Glomerular visceral epithelial cell (primary cell): Measurements from ENCODE around the gene PAXIP1.

Experiments used
- DNase-seq: peaks from one replicate; pipeline ENCODE4 v3.0.0-alpha.2; 2016; ENCODE audit errors: extremely low spot score

Gene PAXIP1

GRCh38 chr7:154994996-154995395 is 7.9 kb downstream of the PAXIP1 start:
- DNase-seq, result no peak

DNA sequence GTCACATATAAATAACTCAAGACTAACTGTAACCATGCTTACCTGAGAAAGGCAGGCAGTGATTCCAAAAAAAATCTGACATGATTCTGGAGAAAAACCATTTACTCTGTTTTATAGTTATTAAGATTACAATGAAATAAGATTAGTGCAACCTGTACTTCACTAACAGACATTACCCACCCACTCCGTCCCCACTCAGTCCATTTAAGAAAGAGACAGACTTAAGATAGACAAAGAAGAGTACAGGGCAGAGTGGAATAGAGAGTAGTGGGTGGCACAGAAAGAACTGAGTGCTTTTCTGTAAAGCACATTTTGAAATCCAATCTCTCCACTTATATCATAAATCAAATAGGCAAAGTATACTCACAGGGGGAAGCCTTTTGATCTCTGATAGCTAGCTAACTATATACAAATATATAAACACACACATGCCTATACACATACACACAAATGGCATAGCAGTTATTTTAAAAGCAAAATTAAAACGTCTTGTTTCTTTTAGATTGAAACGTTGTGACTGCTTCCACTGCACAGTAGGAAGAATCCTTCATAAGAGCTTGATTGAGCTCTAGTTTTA is 11.9 kb downstream of the PAXIP1 start:
- DNase-seq, result no peak

- DNase-seq, result no peak
Observed at GRCh38 chr7:154987571-154987970, 15.4 kb downstream of the PAXIP1 start.

- DNase-seq, result no peak
Observed at GRCh38 chr7:154986200-154986945, 16.6 kb downstream of the PAXIP1 start.

DNA sequence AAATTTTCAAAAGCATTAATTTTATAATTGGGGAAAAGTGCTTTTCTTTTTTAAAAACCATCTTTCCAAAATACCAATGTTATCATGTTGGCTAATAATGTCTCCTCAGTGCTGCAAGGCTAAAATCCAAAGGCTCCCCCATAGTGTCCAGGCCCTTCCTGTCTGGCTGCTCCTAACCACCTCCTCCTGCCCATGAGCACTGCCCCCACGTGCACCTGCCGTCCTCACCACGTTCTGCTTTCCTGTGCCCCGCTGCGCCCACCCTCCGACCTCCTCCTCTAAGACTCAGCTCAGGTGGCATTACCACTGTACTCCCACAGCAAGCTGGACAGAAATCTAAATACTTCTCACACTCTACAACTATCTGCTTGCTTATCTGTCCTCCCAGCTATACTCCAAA is 17.7 kb downstream of the PAXIP1 start:
- no peak for DNase-seq

DNA sequence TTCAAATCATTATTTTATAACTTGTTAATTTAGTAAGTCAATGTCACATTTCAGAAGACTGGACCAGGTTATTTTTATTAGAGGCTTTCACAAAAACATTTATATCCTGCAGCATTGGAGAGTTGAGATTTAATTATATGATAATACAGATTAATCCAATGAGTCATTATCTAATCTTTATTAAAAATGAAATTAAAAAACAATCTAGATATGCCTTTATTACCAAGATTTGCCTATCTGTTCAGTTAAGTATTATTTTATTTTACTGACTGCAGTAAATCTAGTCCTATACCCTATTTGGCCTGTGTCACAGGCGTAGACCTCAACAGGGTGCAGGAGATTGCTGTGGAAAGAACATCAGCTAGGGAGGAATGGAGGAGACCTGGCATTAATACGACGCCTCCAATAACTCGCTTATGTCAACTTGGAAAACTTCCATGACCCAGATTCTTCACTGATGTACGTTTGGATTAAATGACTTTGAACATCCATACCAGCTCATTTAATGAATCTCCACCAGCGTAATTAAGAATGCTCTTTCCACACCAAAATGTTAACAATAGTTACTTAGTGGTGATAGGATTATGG is 18.2 kb downstream of the PAXIP1 start:
- DNase-seq, result no peak

DNA sequence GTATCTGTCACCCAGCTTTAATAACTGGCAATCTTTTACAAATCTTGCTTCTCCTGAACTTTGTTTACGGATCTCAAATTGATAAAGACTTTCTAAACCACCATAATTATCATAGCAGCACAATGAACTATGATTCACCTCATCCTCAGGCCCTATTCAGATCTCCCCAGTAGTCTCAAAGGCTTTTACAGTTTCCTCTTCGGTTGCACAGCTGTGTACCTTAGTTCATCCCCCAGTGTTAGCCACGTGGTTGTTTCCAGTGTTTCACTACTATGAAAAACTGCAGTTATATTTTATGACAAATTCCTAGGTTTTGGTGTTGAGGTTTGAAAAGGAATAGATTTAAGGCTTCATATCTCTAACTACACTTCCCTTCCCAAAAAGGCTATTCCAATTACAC is 24.9 kb downstream of the PAXIP1 start:
- DNase-seq, result no peak

GRCh38 chr7:154977250-154977649 is 25.7 kb downstream of the PAXIP1 start:
- no peak for DNase-seq

- DNase-seq, result no peak
Observed at GRCh38 chr7:154976844-154977243, 26.1 kb downstream of the PAXIP1 start.

- no peak for DNase-seq
Observed at GRCh38 chr7:154975984-154976383, 26.9 kb downstream of the PAXIP1 start.

DNA sequence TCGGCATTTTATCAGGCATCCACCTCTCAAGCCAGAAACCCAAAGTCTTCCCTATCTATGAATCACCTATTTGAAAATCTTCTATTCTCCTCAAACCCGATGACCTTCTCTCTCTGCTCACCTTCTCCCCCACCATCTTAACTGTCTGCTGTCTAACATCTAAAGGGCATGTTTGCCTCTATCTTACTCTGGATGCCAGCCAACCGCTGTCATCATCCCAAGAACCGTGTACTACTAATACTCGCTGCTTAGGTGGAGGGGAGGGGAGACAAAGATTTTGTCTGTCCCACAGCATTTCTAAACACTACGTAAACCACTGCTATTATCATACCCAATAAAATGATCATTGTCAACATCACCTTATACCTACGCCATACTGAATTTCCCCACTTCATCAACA is 29.5 kb downstream of the PAXIP1 start:
- DNase-seq, result no peak

DNA sequence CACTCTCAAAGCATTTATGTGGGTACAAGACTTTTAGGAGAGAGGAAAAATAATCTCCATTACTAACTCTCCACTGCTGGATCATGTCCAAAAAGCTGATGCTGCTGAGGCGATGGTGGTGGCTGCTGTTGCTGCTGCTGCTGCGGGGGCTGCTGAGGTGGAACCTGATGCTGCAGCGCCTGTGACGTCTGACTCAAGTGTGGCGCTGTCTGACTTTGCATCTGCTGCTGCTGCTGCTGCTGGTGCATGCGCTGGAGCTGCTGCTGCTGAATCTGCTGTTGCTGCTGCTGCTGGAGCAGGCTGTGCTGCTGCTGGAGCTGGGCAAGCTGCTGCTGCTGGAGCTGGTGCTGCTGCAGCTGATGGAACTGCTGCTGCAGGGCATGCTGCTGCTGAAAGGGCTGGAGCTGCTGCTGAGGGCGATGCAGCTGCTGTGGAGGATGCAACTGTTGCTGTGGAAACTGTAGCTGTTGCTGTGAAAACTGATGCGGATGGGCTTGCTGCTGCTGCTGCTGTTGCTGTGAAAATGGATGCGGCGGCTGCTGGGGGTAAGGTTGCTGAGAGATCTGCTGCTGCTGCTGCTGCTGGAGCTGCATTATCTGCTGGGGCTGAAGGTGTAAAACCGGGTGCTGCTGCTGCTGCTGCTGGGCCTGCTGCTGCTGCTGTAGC is 34.5 kb downstream of the PAXIP1 start:
- DNase-seq, result no peak

DNA sequence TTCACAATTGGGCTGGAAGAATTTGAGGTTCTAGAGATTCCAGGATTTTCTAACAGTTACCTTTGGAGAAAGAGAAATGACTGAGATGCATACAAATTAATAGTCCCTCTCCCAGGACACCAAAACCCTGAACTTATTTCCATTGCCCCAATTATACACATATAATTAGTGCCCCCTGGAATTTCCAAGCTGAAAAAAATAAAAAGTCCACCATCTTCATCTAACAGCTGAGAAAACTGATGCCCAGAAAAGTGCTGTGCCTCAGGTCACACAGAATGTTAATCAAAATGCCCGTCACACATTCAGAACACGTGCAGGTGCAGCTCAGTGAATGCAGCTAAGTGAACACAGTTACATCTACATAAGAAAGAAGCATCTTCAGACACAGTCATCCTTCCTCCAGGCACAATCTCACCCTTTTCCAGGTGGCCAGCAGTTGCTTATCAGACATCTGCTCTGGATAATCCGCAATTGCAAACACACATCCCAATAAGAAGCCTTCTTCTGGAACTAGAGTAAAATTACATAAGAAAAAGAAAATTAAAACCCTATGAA is 35.4 kb downstream of the PAXIP1 start:
- DNase-seq, result no peak

GRCh38 chr7:154965014-154965413 is 37.9 kb downstream of the PAXIP1 start:
- no peak for DNase-seq

GRCh38 chr7:154960063-154960790 is 42.7 kb downstream of the PAXIP1 start:
- peak; percentile 4 for DNase-seq

DNA sequence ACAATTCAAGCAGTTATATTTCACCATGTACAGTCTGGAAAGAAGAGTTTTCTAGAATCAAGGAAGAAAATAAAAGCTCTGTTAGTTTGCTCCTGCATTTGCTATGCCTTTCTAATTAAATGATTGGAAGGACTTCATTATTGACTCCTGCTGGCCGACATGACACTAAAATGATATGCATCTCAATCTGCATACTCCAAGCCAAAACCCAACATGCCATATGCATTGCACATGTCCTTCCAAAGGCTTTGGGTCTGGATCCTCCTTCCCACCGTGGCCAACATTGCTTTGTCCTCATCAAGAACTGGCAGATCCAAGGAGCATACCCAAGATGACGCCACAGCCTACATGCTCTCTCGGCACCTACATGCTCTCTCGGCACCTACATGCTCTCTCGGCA is 46.5 kb downstream of the PAXIP1 start:
- no peak for DNase-seq

GRCh38 chr7:154953006-154953684 is 49.8 kb downstream of the PAXIP1 start:
- DNase-seq, result peak; percentile 20

DNA sequence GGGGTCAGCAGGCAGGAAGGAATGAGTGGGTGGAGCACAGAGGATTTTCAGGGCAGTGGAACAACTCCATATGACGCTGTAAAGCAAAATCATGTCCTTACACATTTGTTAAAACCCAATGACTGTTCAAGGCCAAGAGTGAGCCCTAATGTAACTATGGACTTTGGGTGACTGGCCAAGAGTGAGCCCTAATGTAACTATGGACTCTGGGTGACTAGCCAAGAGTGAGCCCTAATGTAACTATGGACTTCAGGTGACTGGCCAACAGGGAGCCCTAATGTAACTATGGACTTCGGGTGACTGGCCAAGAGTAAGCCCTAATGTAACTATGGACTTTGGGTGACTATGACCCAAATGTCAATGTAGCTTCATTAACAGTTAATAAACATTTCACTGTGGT is 52.0 kb downstream of the PAXIP1 start:
- no peak for DNase-seq

DNA sequence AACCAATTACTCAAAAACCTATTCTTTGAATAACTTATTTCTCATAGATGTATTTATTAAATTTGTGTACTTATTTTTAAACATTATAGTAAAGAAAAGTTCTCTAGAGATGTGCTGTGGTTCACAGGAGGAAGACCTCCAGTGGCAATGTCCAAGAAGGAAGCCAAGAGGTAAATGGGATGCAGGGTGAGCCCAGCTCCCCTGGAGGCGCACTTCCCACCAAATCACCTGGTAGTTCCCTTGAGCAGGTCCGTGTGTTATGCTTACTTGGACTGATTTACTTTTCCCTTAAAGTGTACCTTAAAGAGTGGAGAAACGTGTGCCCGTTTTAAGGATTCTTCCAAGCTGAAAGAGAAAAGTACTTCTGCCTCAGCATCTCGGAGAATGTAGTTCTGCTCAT is 55.3 kb downstream of the PAXIP1 start:
- no peak for DNase-seq

- DNase-seq, result no peak
Observed at GRCh38 chr7:154946166-154946565, 56.8 kb downstream of the PAXIP1 start.

DNA sequence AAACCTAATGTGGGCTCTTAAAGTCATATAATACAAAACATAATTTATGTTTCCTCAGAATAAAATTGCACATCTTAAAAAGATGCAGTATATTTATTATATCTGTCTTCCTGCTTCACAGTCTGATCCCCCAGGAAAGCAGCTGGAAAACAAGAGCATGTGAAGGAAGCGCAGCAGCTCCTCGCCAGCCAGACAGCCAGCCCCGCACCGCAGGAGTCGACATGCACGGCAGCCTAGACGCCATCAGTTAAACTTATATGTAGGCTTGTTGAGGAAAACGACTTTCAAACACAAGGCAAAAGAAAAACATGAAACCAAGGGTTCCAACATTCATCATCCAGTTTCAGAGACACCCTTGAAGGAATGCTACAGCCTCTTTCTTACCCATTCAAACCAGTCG is 59.0 kb downstream of the PAXIP1 start:
- DNase-seq, result no peak
